GM10266 (cell line): ENCODE measurements around the gene CLDN9.

Source experiments
- DNase-seq: peaks from one replicate; pipeline ENCODE4 v3.0.0; 2012; ENCODE audit errors: extremely low spot score
- CTCF ChIP-seq: IDR thresholded peaks from 2 replicates; pipeline ENCODE4 v1.5.1; 2012; ENCODE audit warnings: mild to moderate bottlenecking, low read depth; ENCODE audit not compliant: control insufficient read depth, insufficient read depth; ENCODE audit errors: missing control alignments

The CLDN9 gene

GRCh38 chr16:2981899-2982250, 30.8 kb upstream of the CLDN9 start:
- no peak for TF ChIP-seq CTCF
- no peak for DNase-seq

GRCh38 chr16:2982402-2982801, 30.3 kb upstream of the CLDN9 start:
- TF ChIP-seq CTCF, result no peak
- no peak for DNase-seq

GRCh38 chr16:2983706-2984136, 29.0 kb upstream of the CLDN9 start:
- TF ChIP-seq CTCF, result peak; percentile 98
- peak; percentile 89 for DNase-seq

- TF ChIP-seq CTCF, result no peak
Measured at GRCh38 chr16:2985462-2985861, 27.3 kb upstream of the CLDN9 start.

GRCh38 chr16:2985893-2986355, 26.8 kb upstream of the CLDN9 start:
- TF ChIP-seq CTCF, result no peak
- DNase-seq, result no peak

More at GRCh38 chr16:2985462-2985861, 27.3 kb upstream of the CLDN9 start:
- no peak for DNase-seq

- TF ChIP-seq CTCF, result no peak
- DNase-seq, result no peak
Measured at GRCh38 chr16:2986623-2987188, 26.0 kb upstream of the CLDN9 start.

- TF ChIP-seq CTCF, result no peak
- DNase-seq, result no peak
Measured at GRCh38 chr16:2987286-2987685, 25.4 kb upstream of the CLDN9 start.
